ENCODE results near the gene UBC.
"Not testable (repeated sequence)": the region's sequence is repeated elsewhere in the genome, so short reads cannot be mapped to it uniquely, and the experiment has no call there.

The UBC gene

DNA sequence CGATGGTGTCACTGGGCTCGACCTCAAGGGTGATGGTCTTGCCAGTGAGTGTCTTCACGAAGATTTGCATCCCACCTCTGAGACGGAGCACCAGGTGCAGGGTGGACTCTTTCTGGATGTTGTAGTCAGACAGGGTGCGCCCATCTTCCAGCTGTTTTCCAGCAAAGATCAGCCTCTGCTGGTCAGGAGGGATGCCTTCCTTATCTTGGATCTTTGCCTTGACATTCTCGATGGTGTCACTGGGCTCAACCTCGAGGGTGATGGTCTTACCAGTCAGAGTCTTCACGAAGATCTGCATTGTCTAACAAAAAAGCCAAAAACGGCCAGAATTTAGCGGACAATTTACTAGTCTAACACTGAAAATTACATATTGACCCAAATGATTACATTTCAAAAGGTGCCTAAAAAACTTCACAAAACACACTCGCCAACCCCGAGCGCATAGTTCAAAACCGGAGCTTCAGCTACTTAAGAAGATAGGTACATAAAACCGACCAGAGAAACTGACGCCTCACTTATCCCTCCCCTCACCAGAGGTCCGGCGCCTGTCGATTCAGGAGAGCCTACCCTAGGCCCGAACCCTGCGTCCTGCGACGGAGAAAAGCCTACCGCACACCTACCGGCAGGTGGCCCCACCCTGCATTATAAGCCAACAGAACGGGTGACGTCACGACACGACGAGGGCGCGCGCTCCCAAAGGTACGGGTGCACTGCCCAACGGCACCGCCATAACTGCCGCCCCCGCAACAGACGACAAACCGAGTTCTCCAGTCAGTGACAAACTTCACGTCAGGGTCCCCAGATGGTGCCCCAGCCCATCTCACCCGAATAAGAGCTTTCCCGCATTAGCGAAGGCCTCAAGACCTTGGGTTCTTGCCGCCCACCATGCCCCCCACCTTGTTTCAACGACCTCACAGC, 717 bp downstream of the UBC start:
- peak; percentile 95 for DNase-seq

- not testable (repeated sequence) for DNase-seq
These were observed 1.7 kb downstream of the UBC start for GRCh38 chr12:124912529-124913287.

- not testable (repeated sequence) for DNase-seq
These were observed 2.9 kb downstream of the UBC start for GRCh38 chr12:124911521-124911920.

DNA sequence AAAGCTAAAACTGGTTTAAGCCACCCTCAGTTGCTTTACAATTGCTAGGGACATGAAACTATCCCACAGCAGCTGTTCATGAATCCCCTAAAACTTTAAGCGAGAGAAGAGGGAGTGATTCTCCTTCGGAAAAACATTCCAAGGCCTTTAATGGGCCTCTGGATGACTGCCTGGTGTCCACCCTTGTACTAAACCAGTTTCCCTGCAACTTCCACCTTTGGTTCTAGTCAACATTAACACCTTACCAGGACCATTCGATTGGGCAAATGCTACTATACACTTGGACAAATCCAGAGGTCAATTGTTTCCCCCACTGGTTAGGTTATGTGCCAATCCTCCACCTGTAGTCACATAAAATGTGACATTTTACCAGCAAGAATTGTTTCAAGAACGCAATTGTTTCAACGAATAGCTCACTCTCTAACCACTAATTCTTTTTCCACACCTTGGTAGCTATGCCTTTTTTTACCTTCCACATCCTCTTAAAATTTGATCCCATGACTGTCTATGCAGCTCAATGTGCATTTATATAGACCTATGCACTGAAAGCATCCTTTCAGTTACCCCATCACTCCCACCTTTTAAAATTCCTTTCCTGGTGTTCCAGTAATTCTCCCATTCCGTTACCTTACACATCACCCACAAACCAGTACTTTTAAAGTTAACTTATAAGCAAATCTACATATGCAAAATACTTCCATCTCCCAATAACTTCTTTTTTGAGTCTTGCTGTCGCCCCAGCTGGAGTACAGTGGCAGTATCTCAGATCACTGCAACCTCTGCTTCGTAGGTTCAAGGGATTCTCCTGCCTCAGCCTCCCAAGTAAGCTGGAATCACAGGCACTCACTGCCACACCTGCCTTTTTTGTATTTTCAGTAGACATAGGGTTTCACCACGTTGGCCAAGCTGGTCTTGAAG, 3.6 kb downstream of the UBC start:
- DNase-seq: no peak

- no peak for DNase-seq
These were observed 4.5 kb downstream of the UBC start for GRCh38 chr12:124909831-124910560.

DNA sequence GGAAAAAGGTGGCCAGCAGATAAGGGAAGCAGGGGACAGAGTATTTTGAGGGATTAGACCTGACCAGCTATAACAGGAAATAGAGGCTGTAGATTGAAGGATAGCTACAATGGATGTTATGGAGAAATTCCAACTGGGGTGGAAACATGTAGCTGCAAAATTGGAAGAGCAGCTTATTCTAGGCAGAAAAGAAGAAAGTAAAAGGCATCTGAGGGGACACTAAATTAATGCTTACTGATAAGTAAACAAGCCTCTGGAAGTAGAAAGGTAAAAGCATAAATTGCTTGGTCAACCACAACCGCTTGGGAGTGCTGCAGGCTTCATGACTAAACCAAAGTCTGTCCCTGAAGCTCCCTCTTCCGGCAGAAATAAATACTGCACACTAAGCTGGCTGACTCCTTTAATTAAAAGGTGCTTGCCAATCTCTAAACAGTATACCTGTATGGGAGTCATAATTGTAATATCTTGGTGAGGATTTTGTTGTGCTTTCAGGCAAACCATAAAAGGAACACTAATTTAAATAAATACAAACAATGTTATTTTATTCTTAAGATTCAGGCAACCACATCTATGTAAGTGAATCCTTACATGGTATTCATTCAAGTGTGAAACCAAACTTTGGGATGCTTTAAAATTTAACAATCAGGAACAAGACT, 7.7 kb downstream of the UBC start:
- DNase-seq: peak; percentile 74 to 83

DNA sequence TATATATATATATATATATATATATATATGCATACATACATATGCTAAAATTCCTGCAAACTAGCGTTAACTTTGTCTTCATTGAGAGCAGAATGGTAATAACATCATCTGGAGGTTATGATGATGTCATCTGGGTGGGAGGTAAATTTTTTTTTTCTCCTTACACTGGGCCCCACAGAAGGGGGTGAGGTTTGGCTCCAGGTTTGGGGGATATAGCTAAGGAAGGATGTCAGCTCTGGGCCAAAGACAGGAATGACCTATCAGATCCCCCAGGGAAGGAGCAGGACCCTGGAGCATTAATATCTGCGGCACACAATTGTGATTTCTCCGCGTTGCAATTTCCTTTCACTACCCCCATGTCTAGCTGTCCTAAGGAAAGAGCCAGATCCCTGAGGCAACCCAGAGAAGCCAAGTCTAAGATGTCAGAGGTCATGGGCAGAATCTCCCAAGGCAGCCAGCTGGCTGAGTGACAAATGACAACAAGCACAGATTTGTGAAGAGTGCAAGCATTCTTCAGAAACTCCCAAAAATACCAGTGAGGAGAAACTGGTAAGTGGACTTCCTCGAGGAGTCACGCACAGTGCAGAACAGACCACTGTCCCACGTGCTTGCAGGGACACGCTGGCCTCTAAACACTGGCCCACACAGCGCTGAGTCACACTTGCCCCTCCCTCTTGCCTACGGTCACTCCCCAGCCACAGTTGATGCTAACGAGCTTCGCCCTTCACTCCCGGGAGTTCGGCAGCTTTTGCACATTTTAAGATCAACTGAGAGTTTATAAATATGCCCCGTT, 9.9 kb downstream of the UBC start:
- DNase-seq: no peak

DNA sequence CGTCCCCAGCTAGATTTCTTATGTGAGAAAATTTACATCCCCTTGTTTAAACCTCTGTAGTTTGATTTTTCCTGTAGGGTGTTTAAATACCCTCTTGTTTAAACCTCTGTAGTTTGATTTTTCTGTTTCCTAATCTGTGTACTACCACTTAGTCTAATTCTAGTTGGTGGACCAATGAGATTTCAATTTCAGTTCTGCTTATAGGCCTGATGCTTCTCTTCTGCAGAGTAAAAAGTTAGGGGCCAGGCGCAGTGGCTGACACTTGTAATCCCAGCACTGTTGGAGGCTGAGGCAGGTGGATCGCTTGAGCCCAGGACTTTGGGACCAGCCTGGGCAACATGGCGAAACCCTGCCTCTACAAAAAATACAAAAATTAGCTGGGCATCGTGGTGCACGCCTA, 11.5 kb downstream of the UBC start:
- DNase-seq: no peak

GRCh38 chr12:124901003-124901402, 13.4 kb downstream of the UBC start:
- DNase-seq: no peak

DNA sequence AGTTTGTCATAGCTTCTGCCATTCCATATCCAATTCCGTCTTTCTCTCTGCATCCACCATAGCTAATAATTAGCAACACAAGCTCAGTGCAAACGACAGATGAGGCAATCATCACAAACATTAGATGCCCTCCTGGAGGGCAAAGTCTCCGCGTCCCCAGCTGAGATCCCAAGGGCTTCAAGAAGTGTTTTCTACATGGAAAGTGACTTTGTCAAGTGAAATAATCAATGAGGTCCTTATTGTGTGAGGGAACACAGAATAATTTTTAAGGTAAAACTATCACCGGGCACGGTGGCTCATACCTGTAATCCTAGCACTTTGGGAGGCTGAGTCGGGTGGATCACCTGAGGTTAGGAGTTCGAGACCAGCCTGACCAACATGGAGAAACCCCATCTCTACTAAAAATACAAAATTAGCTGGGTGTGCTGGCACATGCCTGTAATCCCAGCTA, 14.1 kb downstream of the UBC start:
- not testable (repeated sequence) for DNase-seq

GRCh38 chr12:124898923-124899294, 15.5 kb downstream of the UBC start:
- no peak for DNase-seq

DNA sequence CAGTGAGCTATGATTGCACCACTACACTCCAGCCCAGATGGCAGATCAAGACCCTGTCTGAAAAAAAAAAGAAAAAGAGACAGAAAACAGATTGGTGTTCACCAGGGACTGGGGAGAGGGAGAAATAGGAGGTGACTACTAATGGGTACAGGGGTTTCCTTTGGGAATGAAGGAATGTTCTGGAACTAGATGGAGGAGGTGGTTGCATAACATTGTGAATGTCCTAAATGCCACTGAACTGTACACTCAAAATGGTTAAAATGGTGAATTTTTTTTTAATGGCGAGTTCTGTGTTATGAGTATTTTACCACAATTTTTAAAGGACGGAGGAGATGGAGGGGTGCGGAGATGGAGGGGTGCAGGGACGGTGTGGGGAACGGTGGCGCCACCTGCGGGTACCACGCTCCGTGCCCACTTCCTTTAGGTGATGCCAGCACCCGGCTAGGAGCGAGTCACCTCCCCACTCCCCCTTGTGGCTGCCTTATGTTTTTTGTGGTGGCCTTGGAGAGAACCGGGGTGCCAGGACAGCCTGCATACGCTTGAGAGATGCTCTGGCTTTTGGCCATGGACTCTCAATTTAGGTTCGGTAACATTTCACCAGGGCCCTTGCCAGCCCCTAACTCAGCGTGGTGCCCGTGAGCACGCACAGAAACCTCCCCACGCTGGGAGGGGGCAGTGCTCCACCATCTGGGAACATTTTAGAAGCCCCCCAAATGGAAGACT, 16.1 kb downstream of the UBC start:
- DNase-seq: peak; percentile 49 to 58

DNA sequence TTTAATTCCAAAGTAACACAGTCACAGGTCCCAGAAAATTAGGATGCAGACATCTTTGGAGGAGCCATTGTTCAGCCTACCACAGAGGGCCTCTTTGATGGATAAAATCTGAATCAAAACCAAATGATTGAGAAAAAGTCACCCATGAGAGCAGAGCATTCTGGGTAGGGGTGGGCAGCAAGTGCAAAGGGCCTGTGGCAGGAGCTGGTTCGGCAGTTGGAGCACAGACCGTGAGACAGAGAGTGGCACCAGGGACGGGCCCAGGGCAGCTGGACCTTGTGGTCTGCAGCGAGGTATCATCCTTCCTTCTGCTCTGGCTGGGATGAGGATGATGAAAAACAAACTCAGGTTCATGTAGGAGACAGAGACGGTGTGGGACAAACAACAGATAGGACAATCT, 18.0 kb downstream of the UBC start:
- DNase-seq: no peak

- no peak for DNase-seq
These were observed 20.5 kb downstream of the UBC start for GRCh38 chr12:124893792-124894516.

DNA sequence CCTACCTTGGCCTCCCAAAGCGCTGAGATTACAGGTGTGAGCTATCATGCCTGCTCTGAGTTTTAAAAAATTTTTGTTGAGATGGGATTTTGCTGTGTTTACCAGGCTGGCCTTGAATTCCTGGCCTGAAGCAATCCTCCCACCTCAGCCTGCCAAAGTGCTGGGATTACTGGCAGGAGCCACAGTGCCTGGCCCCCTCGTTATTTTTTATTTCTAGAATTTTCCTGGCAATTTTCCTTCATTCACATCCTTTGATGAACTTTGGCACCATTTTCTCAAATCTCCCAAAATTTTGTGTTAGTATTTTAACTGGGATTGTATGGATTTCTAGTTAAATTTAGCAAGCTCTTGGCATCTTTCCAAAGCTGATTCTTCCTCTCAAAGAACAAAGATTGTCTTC, 26.2 kb downstream of the UBC start:
- no peak for DNase-seq

DNA sequence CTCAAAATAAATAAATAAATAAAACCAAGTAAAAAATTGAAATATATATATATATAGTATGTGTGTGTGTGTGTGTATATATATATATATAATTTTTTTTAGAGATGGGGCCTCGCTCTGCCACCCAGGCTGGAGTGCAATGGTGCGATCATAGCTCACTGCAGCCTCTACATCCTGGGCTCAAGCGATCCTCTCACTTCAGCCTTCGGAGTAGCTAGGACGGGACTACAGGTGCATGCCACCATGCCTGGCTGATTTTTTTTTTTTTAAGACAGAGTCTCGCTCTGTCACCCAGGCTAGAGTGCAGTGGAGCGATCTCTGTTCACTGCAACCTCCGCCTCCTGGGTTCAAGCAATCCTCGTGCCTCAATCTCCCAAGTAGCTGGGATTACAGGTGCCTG, 26.7 kb downstream of the UBC start:
- not testable (repeated sequence) for DNase-seq

DNA sequence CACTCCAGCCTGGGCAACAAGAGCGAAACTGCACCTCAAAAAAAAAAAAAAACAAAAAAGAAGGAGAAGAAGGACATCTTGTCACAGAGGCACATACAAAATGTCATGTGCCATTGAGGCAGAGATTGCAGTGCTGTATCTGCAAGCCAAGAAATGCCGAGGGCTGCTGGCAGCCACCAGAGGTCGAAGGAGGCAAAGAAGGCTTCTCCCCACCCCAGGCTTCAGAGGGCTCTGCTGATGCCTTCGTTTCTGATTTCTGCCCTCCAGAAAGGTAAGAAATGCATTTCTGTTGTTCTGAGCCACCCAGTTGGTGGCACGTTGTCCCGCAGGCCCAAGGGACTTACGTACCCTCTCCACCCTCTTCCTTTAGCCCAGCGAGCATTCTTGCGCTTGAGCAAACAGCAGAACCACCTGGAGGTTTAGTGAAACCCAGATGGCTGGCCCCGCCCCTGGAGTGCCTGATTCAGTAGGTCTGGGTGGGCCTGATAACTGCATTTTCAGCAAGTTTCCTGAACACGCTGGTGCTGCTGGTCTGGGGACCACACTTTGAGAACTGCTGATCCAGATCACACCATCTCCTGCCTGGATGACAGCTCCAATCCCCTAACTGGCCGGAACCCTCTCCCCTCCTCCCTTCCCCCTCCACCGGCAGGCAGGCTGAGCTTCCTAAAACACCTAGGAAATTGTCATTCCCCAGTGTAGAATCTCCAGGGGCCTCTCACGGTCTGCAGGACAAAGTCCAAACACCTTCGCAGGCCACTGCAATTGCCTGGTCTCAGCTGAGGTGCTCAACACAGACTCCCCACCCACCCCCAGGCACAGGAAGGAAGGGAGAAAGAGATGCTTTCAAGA, 29.6 kb downstream of the UBC start:
- DNase-seq: no peak

Data from stimulated activated CD4-positive, alpha-beta T cell treated with anti-CD3 and anti-CD28 coated beads, Interleukin-4, amount 100 ng/mL, for 4 hours (primary cell).